ENCODE data around the gene YIF1A. TPM values are rescaled to one million over a fixed set of nuclear protein-coding genes. Genes with fewer than 3 reads are reported as not detected.

Gene YIF1A
- total RNA-seq, 4 donors from 2014 or later = 39.0 to 60.5 (median 53.7) TPM

GRCh38 chr11:66323684-66324083, 34.7 kb upstream of the YIF1A start:
- no peak for TF ChIP-seq CTCF (IDR thresholded peaks at IDR 0.05; ENCODE audit: low read depth)

GRCh38 chr11:66322732-66323427, 33.9 kb upstream of the YIF1A start:
- no peak for TF ChIP-seq CTCF (IDR thresholded peaks at IDR 0.05; ENCODE audit: low read depth)

GRCh38 chr11:66321606-66322005, 32.7 kb upstream of the YIF1A start:
- no peak for TF ChIP-seq CTCF (IDR thresholded peaks at IDR 0.05; ENCODE audit: low read depth)

GRCh38 chr11:66318600-66318970, 29.6 kb upstream of the YIF1A start:
- TF ChIP-seq CTCF (IDR thresholded peaks at IDR 0.05; ENCODE audit: low read depth) = no peak

- TF ChIP-seq CTCF (IDR thresholded peaks at IDR 0.05; ENCODE audit: low read depth) = no peak
These were observed 29.0 kb upstream of the YIF1A start for GRCh38 chr11:66317723-66318599.

GRCh38 chr11:66317322-66317722, 28.4 kb upstream of the YIF1A start:
- no peak for TF ChIP-seq CTCF (IDR thresholded peaks at IDR 0.05; ENCODE audit: low read depth)

GRCh38 chr11:66316849-66317251, 27.9 kb upstream of the YIF1A start, which contains the start of gene CD248:
Gene CD248, minus strand, starts transcription at chr11:66317044. Its CDS starts 17 bp downstream, at chr11:66317027.
- TF ChIP-seq CTCF (IDR thresholded peaks at IDR 0.05; ENCODE audit: low read depth) = no peak
